ENCODE data around the gene CAMK2A.

Gene CAMK2A

DNA sequence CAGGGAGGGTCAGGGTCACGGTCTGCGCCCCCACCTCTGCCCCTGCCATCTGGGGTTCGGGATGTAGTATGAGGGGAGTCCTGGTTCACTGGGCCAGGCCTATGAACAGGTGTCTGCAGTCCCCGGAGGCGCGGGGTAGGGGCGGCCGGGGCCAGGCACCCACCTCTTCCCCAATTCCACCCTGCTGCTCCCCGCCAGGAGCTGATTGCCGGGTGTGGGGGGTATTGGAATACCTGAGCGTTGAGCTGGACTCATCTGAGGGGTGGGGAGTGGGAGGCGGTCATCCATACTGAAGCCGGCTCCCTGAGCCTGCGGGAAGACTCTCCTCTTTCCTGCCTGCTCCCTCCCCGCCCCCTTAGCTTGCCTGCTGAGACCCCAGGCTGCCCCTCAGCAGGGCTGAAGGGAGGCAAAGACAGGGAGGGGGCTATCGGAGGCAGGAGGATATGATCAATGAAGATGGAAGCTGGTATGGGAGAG, 99.0 kb downstream of the CAMK2A start:
- Histone ChIP-seq H3K4me1 (ENCODE audit: insufficient read depth, low read length) (peaks cover 18% of the 10 kb centered on the region), H3K9ac (ENCODE audit: low read depth, low read length) (peak overlapping the region; percentile 47; the same call in 1 of the 2 replicates), H3K9me3 (ENCODE audit: control insufficient read depth, insufficient read depth, low read length) (no peaks in the 10 kb centered on the region)

GRCh38 chr5:150189728-150190502, 99.7 kb downstream of the CAMK2A start, which contains the start of gene SLC6A7:
SLC6A7 (plus strand) TSS chr5:150190062; CDS start chr5:150190328, 266 bp downstream.
- Histone ChIP-seq H3K36me3 (ENCODE audit: insufficient read depth, low read length) (no peaks in the 10 kb centered on the region), H3K9ac (ENCODE audit: low read depth, low read length) (peak within 1 kb of the TSS; percentile 47; the same call in 1 of the 2 replicates), H3K4me1 (ENCODE audit: insufficient read depth, low read length) (peaks cover 22% of the 10 kb centered on the region), H3K9me3 (ENCODE audit: control insufficient read depth, insufficient read depth, low read length) (no peaks in the 10 kb centered on the region)

More for the DNA sequence above, 99.0 kb downstream of the CAMK2A start:
- H3K36me3 ChIP-seq (ENCODE audit: insufficient read depth, low read length): no peaks in the 10 kb centered on the region

- Histone ChIP-seq H3K9ac (ENCODE audit: low read depth, low read length) (no peak overlapping the region), H3K4me1 (ENCODE audit: insufficient read depth, low read length) (peaks cover 22% of the 10 kb centered on the region), H3K9me3 (ENCODE audit: control insufficient read depth, insufficient read depth, low read length) (no peaks in the 10 kb centered on the region), H3K36me3 (ENCODE audit: insufficient read depth, low read length) (no peaks in the 10 kb centered on the region)
Measured at GRCh38 chr5:150189326-150189725, 100.2 kb downstream of the CAMK2A start.

- peaks cover 22% of the 10 kb centered on the region for H3K4me1 ChIP-seq (ENCODE audit: insufficient read depth, low read length)
- no peaks in the 10 kb centered on the region for H3K9me3 ChIP-seq (ENCODE audit: control insufficient read depth, insufficient read depth, low read length)
- no peaks in the 10 kb centered on the region for H3K36me3 ChIP-seq (ENCODE audit: insufficient read depth, low read length)
- no peak overlapping the region for H3K9ac ChIP-seq (ENCODE audit: low read depth, low read length)
Measured at GRCh38 chr5:150188146-150188842, 101.3 kb downstream of the CAMK2A start.

DNA sequence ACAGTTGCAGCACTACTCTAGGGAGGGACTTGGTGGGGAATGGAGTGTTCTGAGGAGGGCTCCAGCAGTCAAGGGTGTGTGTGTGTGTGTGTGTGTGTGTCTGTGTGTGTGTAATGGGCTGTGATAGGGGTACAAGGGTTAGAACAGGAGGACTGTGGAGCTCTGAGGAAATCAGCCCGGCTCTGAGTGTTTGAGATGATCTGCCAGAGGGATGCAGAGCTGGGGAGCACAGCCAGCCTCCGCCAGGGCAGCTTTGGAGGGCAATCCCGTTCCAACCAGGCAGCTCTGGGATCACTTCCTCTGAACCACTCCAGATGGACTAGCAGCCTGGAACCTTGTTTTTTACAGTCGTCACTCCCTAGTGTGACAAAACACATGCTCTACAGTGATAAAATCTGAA, 102.7 kb downstream of the CAMK2A start:
- Histone ChIP-seq H3K9ac (ENCODE audit: low read depth, low read length) (no peak overlapping the region), H3K9me3 (ENCODE audit: control insufficient read depth, insufficient read depth, low read length) (no peaks in the 10 kb centered on the region), H3K4me1 (ENCODE audit: insufficient read depth, low read length) (peaks cover 19% of the 10 kb centered on the region), H3K36me3 (ENCODE audit: insufficient read depth, low read length) (no peaks in the 10 kb centered on the region)

DNA sequence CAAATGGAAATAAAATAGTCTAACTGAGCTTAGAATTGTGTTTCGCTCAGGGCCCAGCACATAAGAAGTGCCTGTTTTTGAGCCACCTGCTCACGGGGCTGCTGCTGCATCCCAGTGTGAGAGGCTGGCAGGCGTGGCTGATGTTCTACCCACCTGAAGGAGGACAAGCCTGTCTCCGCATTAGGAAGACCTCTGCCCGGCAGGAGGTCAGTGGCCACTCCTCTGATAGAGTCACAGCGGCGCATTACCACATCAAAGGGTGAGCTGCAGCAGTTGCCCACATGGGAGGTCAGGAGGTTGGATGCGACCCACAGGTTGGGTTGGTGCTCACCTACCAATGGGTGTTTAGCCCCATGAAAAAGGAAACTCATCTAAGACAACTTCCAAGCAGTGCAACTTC, 103.4 kb downstream of the CAMK2A start:
- H3K9me3 ChIP-seq (ENCODE audit: control insufficient read depth, insufficient read depth, low read length): no peaks in the 10 kb centered on the region
- no peak overlapping the region for H3K9ac ChIP-seq (ENCODE audit: low read depth, low read length)
- no peaks in the 10 kb centered on the region for H3K36me3 ChIP-seq (ENCODE audit: insufficient read depth, low read length)
- peaks cover 16% of the 10 kb centered on the region for H3K4me1 ChIP-seq (ENCODE audit: insufficient read depth, low read length)

DNA sequence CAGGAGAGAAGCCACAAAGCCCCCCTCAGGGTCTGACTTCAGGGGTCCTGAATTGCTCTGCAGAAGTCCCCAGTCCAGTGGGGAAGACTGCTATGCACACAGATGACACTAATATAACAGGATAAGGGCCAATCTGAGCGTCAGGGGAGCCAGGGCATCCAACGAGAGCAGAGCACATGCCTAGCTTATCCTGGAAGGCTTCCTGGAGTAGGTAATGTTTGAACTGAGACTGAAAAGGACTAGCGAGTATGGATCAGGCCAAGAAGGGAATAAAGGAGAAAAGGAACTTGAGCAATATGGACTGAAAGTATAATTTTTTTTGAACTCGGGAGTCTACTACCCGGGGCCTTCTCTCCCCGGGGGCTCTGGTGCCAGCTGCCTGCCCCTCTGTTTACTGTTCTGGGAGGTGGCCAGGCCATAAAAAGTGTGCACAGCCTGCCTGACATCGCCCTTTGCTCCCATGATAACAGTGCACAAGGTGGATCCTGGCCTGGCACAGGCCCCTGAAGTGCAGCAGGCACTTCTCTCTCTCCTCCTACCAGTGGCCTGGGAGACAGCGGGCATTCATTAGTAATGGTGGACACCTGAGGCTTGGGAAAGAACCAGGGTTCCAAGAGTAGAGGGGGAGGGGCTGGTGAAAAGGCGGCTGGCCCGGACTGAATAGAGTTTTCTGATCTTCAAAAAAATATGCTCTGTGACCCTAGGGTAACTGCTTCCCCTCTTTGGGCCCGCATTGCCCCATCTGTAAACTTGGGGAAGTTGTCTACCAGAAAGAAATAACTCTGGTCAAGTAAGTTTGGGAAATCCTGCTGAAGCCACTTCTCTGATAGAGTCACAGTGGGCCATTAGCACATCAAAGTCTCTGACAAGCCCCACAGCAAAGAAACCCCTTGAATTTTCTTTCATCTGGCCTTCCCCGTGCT, 104.3 kb downstream of the CAMK2A start:
- no peaks in the 10 kb centered on the region for H3K36me3 ChIP-seq (ENCODE audit: insufficient read depth, low read length)
- H3K9ac ChIP-seq (ENCODE audit: low read depth, low read length): no peak overlapping the region
- no peaks in the 10 kb centered on the region for H3K9me3 ChIP-seq (ENCODE audit: control insufficient read depth, insufficient read depth, low read length)
- H3K4me1 ChIP-seq (ENCODE audit: insufficient read depth, low read length): peaks cover 16% of the 10 kb centered on the region

GRCh38 chr5:150184006-150184405, 105.6 kb downstream of the CAMK2A start:
- H3K4me1 ChIP-seq (ENCODE audit: insufficient read depth, low read length): peaks cover 16% of the 10 kb centered on the region
- no peaks in the 10 kb centered on the region for H3K9me3 ChIP-seq (ENCODE audit: control insufficient read depth, insufficient read depth, low read length)
- no peaks in the 10 kb centered on the region for H3K36me3 ChIP-seq (ENCODE audit: insufficient read depth, low read length)
- H3K9ac ChIP-seq (ENCODE audit: low read depth, low read length): no peak overlapping the region

DNA sequence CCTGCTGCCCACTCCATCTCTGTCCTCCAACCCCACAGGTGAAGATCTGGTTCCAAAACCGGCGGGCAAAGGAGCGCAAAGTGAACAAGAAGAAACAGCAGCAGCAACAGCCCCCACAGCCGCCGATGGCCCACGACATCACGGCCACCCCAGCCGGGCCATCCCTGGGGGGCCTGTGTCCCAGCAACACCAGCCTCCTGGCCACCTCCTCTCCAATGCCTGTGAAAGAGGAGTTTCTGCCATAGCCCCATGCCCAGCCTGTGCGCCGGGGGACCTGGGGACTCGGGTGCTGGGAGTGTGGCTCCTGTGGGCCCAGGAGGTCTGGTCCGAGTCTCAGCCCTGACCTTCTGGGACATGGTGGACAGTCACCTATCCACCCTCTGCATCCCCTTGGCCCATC, 106.1 kb downstream of the CAMK2A start:
- no peaks in the 10 kb centered on the region for H3K9me3 ChIP-seq (ENCODE audit: control insufficient read depth, insufficient read depth, low read length)
- H3K36me3 ChIP-seq (ENCODE audit: insufficient read depth, low read length): no peaks in the 10 kb centered on the region
- peaks cover 16% of the 10 kb centered on the region for H3K4me1 ChIP-seq (ENCODE audit: insufficient read depth, low read length)
- H3K9ac ChIP-seq (ENCODE audit: low read depth, low read length): no peak overlapping the region

- H3K9ac ChIP-seq (ENCODE audit: low read depth, low read length): no peak overlapping the region
- H3K9me3 ChIP-seq (ENCODE audit: control insufficient read depth, insufficient read depth, low read length): no peaks in the 10 kb centered on the region
Measured at GRCh38 chr5:150182774-150183173, 106.8 kb downstream of the CAMK2A start.

GRCh38 chr5:150181766-150182545, 107.6 kb downstream of the CAMK2A start:
- H3K36me3 ChIP-seq (ENCODE audit: insufficient read depth, low read length): no peaks in the 10 kb centered on the region
- no peaks in the 10 kb centered on the region for H3K9me3 ChIP-seq (ENCODE audit: control insufficient read depth, insufficient read depth, low read length)
- no peak overlapping the region for H3K9ac ChIP-seq (ENCODE audit: low read depth, low read length)
- H3K4me1 ChIP-seq (ENCODE audit: insufficient read depth, low read length): peaks cover 16% of the 10 kb centered on the region

More at GRCh38 chr5:150182774-150183173, 106.8 kb downstream of the CAMK2A start:
- peaks cover 16% of the 10 kb centered on the region for H3K4me1 ChIP-seq (ENCODE audit: insufficient read depth, low read length)
- no peaks in the 10 kb centered on the region for H3K36me3 ChIP-seq (ENCODE audit: insufficient read depth, low read length)

DNA sequence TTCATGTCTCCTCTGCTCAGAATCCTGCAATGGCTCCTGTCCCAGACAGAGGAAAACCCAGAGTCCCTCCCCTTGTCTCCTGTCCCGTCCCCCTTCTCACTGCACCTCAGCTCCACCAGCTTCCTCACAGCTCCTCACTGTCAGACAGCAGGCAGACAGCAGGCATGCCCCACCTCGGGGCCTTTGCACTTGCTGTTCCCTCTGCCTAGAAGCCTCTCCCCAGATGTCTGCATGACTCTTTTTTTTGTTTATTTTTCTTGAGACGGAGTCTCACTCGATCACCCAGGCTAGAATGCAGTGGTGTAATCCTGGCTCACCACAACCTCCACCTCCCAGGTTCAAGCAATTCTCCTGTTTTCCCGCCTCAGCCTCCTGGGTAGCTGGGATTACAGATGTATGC, 108.5 kb downstream of the CAMK2A start:
- Histone ChIP-seq H3K9ac (ENCODE audit: low read depth, low read length) (no peak overlapping the region), H3K4me1 (ENCODE audit: insufficient read depth, low read length) (peaks cover 8% of the 10 kb centered on the region), H3K36me3 (ENCODE audit: insufficient read depth, low read length) (no peaks in the 10 kb centered on the region), H3K9me3 (ENCODE audit: control insufficient read depth, insufficient read depth, low read length) (no peaks in the 10 kb centered on the region)

GRCh38 chr5:150180241-150181026, 109.1 kb downstream of the CAMK2A start:
- H3K9ac ChIP-seq (ENCODE audit: low read depth, low read length): no peak overlapping the region
- peaks cover 2% of the 10 kb centered on the region for H3K4me1 ChIP-seq (ENCODE audit: insufficient read depth, low read length)
- H3K36me3 ChIP-seq (ENCODE audit: insufficient read depth, low read length): no peaks in the 10 kb centered on the region
- H3K9me3 ChIP-seq (ENCODE audit: control insufficient read depth, insufficient read depth, low read length): no peaks in the 10 kb centered on the region
